Measurements from ENCODE around the gene DUSP1.

- no peak for TF ChIP-seq POLR2AphosphoS5 (IDR thresholded peaks at IDR 0.05)
- TF ChIP-seq, protein P1, sequence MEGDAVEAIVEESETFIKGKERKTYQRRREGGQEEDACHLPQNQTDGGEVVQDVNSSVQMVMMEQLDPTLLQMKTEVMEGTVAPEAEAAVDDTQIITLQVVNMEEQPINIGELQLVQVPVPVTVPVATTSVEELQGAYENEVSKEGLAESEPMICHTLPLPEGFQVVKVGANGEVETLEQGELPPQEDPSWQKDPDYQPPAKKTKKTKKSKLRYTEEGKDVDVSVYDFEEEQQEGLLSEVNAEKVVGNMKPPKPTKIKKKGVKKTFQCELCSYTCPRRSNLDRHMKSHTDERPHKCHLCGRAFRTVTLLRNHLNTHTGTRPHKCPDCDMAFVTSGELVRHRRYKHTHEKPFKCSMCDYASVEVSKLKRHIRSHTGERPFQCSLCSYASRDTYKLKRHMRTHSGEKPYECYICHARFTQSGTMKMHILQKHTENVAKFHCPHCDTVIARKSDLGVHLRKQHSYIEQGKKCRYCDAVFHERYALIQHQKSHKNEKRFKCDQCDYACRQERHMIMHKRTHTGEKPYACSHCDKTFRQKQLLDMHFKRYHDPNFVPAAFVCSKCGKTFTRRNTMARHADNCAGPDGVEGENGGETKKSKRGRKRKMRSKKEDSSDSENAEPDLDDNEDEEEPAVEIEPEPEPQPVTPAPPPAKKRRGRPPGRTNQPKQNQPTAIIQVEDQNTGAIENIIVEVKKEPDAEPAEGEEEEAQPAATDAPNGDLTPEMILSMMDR (IDR thresholded peaks at IDR 0.05), result no peak
- TF ChIP-seq POLR2A (IDR thresholded peaks at IDR 0.05), result no peak
Measured at GRCh38 chr5:172799416-172799815, 28.4 kb upstream of the DUSP1 start.
